HG02970 (cell line): ENCODE results near the gene GLIPR2.

Experiments
- ATAC-seq: cut with Tn5 transposase; IDR thresholded peaks from one replicate; pipeline ENCODE4 v1.9.1; 2021; ENCODE audit warnings: mild to moderate bottlenecking, moderate library complexity, moderate number of reproducible peaks; ENCODE audit not compliant: unreplicated experiment, low FRiP score

GLIPR2 gene

DNA sequence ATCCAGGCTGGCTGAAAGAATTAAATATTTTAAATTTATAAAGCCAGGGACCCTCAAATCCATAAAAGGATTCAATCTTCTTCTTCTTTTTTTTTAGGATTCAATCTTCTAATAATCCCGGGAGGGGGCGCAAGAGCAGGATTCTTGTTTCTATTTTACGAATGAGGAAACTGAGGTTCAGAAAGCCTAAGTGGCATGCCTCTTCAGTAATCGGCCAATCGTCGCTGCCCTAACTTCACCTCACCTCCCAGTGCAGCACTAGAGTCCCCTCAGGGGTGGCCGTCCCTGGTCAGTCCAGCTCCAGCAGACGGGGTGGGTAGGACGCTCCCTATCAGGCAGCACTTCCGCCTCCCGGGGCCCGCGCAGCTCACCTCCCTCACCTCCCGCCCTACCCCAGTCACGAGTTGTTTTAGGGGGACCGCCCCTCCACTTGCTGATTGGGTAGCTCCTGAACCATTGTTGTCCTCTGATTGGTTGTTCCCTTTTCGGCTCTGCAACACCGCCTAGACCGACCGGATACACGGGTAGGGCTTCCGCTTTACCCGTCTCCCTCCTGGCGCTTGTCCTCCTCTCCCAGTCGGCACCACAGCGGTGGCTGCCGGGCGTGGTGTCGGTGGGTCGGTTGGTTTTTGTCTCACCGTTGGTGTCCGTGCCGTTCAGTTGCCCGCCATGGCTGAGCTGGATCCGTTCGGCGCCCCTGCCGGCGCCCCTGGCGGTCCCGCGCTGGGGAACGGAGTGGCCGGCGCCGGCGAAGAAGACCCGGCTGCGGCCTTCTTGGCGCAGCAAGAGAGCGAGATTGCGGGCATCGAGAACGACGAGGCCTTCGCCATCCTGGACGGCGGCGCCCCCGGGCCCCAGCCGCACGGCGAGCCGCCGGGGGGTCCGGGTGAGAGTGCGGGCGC, 54.1 kb downstream of the GLIPR2 start, which contains the start of gene CLTA:
CLTA (plus strand) TSS at position 534 of the 902 bp plus-strand sequence; CDS start at position 670, 136 bp downstream.
- peak; percentile 90 for ATAC-seq

DNA sequence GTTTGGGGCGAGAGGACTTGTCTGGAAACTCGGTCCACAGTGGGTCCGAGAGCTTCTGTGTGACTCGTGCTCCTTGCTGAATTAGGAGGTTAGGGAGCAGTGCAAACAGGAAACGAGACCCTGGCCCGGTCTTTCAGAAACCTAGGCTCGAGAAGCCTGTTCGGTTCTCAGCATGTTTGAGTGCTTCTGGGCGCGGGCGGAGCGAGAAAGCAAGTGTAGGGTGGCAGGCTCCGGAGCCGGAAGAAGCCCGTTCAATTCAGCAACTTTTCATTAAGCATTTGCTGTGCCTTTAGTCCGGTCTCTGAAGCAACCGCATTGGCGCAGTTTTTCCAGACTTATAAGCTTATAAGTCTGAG, 54.7 kb downstream of the GLIPR2 start:
- ATAC-seq, result peak; percentile 1

DNA sequence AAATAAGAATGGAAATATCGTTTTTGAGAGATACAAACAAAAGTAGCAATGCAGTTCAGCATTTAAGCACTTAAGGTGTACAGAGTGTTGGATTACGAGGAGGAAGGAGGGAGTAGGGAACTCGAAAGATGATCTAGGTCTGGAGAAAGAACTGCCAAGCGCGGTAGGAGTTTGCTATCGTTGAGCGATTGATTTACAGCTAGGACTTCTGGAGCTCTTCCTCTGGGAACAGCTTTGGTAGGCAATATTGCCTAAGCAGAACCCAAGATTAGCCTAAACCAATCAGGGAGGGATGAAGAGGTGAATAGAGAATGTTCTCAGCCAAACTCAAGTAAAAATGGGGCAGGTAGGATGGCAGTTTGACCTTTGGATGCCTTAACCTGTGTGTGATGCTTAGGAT, 55.2 kb downstream of the GLIPR2 start:
- ATAC-seq, result no peak

GRCh38 chr9:36192196-36192595, 55.7 kb downstream of the GLIPR2 start:
- no peak for ATAC-seq

- no peak for ATAC-seq
Measured at GRCh38 chr9:36193023-36193422, 56.5 kb downstream of the GLIPR2 start.

GRCh38 chr9:36194326-36195000, 57.9 kb downstream of the GLIPR2 start:
- ATAC-seq, result no peak

- ATAC-seq, result no peak
Measured at GRCh38 chr9:36204906-36205547, 68.5 kb downstream of the GLIPR2 start.

DNA sequence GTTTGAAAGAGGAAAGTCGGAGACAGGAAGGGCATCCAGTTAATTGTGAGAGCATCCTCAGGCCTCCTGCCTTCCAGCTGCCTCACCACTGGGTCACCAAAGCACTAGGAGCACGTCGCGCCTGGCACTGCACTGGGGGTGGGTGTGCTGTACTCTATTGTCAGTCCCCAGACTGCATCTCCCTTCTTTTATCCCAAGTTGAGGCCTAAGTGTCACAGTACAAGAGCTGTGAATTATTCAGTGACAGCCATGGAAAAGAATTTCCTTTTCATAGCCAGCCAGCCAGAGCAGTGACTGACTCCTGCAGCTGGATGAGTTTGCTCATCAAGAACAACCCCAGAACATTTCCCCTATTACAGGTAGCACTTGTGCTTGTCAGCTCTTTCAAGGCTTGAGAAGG, 70.5 kb downstream of the GLIPR2 start:
- ATAC-seq, result no peak

- no peak for ATAC-seq
Measured at GRCh38 chr9:36207546-36208012, 71.0 kb downstream of the GLIPR2 start.

GRCh38 chr9:36208521-36209253, 72.2 kb downstream of the GLIPR2 start:
- no peak for ATAC-seq

DNA sequence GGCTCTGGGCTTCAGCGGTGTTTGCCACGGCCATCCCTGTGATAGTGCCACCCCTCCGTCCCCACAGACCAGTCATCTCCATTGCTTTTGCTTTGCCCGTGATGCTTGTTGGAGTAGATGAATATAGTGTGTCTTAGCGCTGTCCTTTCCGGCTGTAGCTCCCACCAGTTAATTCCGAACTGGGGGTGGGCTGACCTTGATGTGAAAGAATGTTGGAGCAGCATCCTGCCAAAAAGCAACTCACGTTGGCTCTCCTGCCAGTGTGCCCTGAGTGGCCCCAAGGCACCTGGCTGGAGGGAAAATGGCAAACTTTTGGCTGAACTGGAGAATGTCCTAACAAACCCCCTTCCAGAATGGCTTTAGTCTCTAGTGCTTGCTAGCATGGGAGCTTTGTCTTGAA, 74.2 kb downstream of the GLIPR2 start:
- ATAC-seq, result no peak

DNA sequence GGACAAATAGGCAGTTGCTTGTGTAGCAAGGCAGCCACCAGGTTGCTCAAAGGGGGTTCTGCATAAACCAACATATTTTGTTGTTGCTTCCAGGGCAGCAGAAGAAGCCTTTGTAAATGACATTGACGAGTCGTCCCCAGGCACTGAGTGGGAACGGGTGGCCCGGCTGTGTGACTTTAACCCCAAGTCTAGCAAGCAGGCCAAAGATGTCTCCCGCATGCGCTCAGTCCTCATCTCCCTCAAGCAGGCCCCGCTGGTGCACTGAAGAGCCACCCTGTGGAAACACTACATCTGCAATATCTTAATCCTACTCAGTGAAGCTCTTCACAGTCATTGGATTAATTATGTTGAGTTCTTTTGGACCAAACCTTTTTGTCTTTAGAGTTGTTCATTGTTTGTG, 75.0 kb downstream of the GLIPR2 start:
- ATAC-seq, result no peak

GRCh38 chr9:36213387-36213786, 76.9 kb downstream of the GLIPR2 start:
- ATAC-seq, result no peak
